Lower lobe of right lung (tissue), 2 donors: ENCODE measurements around the gene XRCC6. TPM values are rescaled to one million over a fixed set of nuclear protein-coding genes. Genes with fewer than 3 reads are reported as not detected.

Experiments
- ATAC-seq, 2 donors: fragments of 200-7000 bp; cut with Tn5 transposase; one replicate each; pipeline ENCODE4 v1.9.1; 2020 to 2022; ENCODE audit warnings: mild to moderate bottlenecking in 2 of 2, moderate library complexity in 2 of 2
- DNase-seq: peaks from one replicate; pipeline ENCODE4 v3.0.0-alpha.2; 2020
- H3K27ac ChIP-seq: fragments of 200-600 bp; one replicate; pipeline ENCODE4 v1.8.0; 2022
- H3K27me3 ChIP-seq: fragments of 200-600 bp; one replicate; pipeline ENCODE4 v1.8.0; 2022; ENCODE audit warnings: low read depth
- H3K36me3 ChIP-seq: fragments of 200-600 bp; one replicate; pipeline ENCODE4 v1.8.0; 2022; ENCODE audit warnings: mild to moderate bottlenecking
- H3K4me1 ChIP-seq: fragments of 200-600 bp; one replicate; pipeline ENCODE4 v1.8.0; 2022
- H3K4me3 ChIP-seq: fragments of 200-600 bp; one replicate; pipeline ENCODE4 v1.8.0; 2022; ENCODE audit warnings: mild to moderate bottlenecking
- H3K9me3 ChIP-seq: fragments of 200-600 bp; one replicate; pipeline ENCODE4 v1.8.0; 2022
- intact Hi-C: fragments of 100-400 bp; cut with DNase I; formaldehyde crosslinking; loops from one replicate; pipeline ENCODE4 v1.11.0; 2022
- total RNA-seq: library from RNA; stranded (reverse); fragmentation: NEBNext Ultra II Directional; extraction: Animal tissue kit (Norgen Biotek cat#: 25700); gene quantifications from one replicate; pipeline ENCODE4 v1.2.1, GENCODE V29; 2021
- TF ChIP-seq, protein P1 (sequence below): fragments of 200-600 bp; IDR thresholded peaks from one replicate; pipeline ENCODE4 v1.8.0; 2022; ENCODE audit warnings: antibody characterized with exemption, mild to moderate bottlenecking
- donor health status: DM: no; HTN: yes; CAD: no; lungs with severe emphysema.

Gene XRCC6
- total RNA-seq, 1 donor from 2014 or later, result 162 TPM

DNA sequence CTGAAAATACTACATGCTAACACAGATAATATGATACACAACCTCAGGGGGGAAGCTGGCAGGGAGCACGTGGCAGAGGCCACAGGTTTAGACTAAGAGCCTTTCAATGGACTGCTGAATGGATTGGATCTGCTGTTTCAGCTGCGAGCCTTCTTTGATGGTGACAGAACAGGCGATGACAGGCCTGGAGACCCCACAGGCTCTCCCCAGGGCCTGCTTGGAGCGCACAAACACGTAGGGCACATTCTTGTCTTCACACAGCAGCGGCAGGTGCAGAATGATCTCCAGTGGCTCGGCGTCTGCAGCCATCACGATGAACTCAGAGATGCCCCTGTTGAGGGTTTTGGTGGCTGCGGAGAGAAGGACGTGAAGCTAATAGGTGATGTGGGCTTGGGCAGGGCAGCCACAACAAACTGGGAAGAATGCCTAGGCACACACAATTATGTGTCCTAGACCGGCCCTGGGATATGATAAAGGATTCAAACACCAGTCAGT is 53.8 kb downstream of the XRCC6 start:
- Histone ChIP-seq H3K4me3 (no peak overlapping the region), H3K27me3 (no peaks in the 10 kb centered on the region), H3K36me3 (peaks cover 67% of the 10 kb centered on the region), H3K4me1 (no peaks in the 10 kb centered on the region), H3K27ac (no peak overlapping the region), H3K9me3 (no peaks in the 10 kb centered on the region)
- ATAC-seq, result no peak
- TF ChIP-seq, protein P1, sequence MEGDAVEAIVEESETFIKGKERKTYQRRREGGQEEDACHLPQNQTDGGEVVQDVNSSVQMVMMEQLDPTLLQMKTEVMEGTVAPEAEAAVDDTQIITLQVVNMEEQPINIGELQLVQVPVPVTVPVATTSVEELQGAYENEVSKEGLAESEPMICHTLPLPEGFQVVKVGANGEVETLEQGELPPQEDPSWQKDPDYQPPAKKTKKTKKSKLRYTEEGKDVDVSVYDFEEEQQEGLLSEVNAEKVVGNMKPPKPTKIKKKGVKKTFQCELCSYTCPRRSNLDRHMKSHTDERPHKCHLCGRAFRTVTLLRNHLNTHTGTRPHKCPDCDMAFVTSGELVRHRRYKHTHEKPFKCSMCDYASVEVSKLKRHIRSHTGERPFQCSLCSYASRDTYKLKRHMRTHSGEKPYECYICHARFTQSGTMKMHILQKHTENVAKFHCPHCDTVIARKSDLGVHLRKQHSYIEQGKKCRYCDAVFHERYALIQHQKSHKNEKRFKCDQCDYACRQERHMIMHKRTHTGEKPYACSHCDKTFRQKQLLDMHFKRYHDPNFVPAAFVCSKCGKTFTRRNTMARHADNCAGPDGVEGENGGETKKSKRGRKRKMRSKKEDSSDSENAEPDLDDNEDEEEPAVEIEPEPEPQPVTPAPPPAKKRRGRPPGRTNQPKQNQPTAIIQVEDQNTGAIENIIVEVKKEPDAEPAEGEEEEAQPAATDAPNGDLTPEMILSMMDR, result no peak
- intact Hi-C loops, result no loop called here
- DNase-seq, result no peak

DNA sequence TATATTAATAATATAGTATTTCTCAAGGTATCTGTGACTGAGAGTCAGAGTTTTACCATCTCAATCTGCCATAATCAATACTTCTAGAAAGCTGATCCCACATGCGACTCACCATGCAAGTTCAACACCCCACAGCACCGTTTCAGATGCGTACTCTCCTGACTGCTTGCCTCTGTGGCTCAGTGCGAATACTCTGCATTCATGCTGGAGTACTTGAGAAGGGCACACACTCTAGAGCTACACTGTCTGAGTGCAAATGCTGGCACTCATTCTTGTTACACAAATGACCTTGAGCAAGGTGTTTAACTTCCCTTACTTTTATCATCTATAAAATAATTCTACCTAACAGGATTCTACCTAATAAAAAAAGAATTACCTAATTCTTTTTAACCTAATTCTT is 55.0 kb downstream of the XRCC6 start:
- no peaks in the 10 kb centered on the region for H3K27me3 ChIP-seq
- H3K27ac ChIP-seq, result no peak overlapping the region
- ATAC-seq (peak in 1 of 2 donors; percentile 66), DNase-seq (no peak)
- no peak overlapping the region for H3K4me3 ChIP-seq
- intact Hi-C loops, result no loop called here
- no peaks in the 10 kb centered on the region for H3K9me3 ChIP-seq
- TF ChIP-seq, protein P1, result no peak
- H3K4me1 ChIP-seq, result no peaks in the 10 kb centered on the region
- H3K36me3 ChIP-seq, result peaks cover 78% of the 10 kb centered on the region

DNA sequence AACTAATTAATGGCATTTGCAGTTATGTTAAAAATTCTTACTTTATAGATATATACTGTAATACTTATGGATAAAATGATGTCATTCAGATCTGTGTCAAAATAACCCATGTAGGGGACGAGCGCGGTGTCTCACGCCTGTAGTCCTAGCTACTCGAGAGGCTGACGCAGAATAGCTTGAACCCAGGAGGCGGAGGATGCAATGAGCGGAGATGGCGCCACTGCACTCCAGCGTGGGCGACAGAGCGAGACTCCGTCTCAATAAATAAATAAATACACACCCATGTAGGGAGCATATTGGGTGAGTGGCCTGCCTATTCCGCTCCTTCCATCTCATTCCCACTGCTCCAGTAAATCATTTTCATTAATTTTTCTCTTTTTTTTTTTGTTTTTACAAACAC is 60.5 kb downstream of the XRCC6 start:
- peaks cover 6% of the 10 kb centered on the region for H3K4me1 ChIP-seq
- TF ChIP-seq, protein P1, result no peak
- no peaks in the 10 kb centered on the region for H3K9me3 ChIP-seq
- H3K27me3 ChIP-seq, result no peaks in the 10 kb centered on the region
- intact Hi-C loops, result no loop called here
- peak overlapping the region; percentile 60 for H3K4me3 ChIP-seq
- ATAC-seq, result peak; percentile 39 to 70
- peak overlapping the region; percentile 88 for H3K27ac ChIP-seq
- DNase-seq, result no peak
- peaks cover 39% of the 10 kb centered on the region for H3K36me3 ChIP-seq

DNA sequence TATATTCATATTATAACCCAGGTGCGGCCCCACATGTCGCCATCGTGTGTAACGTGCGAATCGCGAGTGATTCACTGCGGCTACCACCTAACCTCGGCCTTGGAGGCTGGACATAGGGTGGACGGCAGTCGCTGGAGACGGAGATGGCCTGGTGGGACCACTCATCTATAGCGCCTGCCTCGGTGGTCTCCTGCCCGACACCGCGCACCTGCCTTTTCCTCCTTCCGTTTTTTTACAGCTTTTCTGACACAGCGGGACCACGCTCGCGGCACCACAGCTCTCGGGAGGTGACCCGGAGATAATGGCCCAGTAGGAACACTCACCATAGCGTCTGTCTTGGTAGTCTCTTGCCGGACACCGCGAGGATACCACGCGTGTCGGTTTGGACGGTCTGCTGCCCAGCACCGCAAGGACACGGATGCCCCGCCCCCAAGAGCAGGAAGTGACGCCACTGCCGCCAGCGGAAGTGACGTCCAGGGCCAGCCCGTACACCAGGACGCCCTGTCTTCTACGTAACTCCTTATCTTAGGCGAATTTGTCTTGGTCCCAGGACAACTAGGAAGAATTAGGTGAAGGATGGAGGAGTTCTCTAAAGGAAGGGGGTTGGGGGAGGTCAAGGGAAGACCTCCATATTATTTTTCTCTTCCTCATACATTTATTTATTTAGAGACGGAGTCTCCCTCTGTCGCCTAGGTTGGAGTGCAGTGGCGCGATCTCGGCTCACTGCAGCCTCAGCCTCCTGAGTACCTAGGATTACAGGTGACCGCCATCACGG is 61.1 kb downstream of the XRCC6 start:
- Histone ChIP-seq H3K4me1 (peaks cover 11% of the 10 kb centered on the region), H3K9me3 (no peaks in the 10 kb centered on the region), H3K27me3 (no peaks in the 10 kb centered on the region), H3K4me3 (peak overlapping the region; percentile 60), H3K36me3 (peaks cover 36% of the 10 kb centered on the region), H3K27ac (peak overlapping the region; percentile 88)
- DNase-seq (peak; percentile 87), ATAC-seq (peak; percentile 97 to 98)
- intact Hi-C loops, result no loop called here
- TF ChIP-seq, protein P1, result no peak

DNA sequence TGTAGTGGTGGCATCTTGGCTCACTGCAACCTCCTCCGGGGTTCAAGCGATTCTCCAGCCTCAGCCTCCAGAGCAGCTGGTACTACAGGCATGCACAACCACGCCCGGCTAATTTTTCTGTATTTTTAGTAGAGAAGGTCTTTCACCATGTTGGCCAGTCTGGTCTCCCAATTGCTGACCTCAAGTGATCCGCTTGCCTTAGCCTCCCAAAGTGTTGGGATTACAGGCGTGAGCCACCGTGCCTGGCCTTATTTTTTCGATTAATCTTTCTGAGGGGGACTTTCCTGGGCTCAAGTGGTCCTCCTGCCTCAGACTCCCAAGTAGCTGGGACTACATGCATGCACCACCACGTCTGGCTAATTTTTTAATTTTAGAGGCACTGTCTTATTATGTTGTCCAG is 62.0 kb downstream of the XRCC6 start:
- Histone ChIP-seq H3K36me3 (peaks cover 29% of the 10 kb centered on the region), H3K4me3 (peak overlapping the region; percentile 60), H3K27me3 (no peaks in the 10 kb centered on the region), H3K4me1 (peaks cover 16% of the 10 kb centered on the region), H3K27ac (peak overlapping the region; percentile 88), H3K9me3 (no peaks in the 10 kb centered on the region)
- intact Hi-C loops, result no loop called here
- TF ChIP-seq, protein P1, result no peak
- DNase-seq (no peak), ATAC-seq (no peak)
